Measurements from ENCODE around the gene ERC1.

DNA sequence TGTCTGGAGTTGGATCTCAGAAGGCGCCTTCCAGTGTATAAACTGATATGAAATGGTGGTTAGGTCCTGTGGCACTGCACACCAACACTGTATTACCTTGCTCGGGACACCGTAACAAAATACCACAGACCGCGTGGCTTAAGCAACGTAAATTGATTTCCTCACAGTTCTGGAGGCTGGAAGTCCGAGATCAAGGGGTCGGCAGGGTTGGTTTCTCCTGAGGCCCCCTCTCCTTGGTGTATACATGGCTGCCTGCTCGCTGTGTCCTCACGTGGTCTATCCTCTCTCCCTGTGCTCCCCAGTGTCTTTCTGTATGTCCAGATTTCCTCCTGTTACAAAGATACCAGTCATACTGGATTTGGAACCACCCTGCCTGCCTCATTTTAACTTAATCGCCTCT, 475.0 kb downstream of the ERC1 start:
- no peak for TF ChIP-seq CTCF (conservative IDR thresholded peaks at IDR 0.05 in 1 of 2, IDR thresholded peaks at IDR 0.05 in 1 of 2; ENCODE audit: low read depth in 1 of 2, low read length in 2 of 2)
- no peak for TF ChIP-seq EZH2 (IDR thresholded peaks at IDR 0.05; ENCODE audit: low read length, missing control alignments)
